Central memory CD8-positive, alpha-beta T cell (primary cell): ENCODE measurements around the gene PPP6R2.

ENCODE experiments used
- ATAC-seq: fragments of 150-1000 bp; cut with Tn5 transposase; replicated peaks from 2 replicates; pipeline ENCODE4 v1.10.0; 2022; ENCODE audit warnings: mild to moderate bottlenecking, moderate FRiP score, moderate number of reproducible peaks; ENCODE audit not compliant: poor library complexity, severe bottlenecking; ENCODE audit errors: extremely low read depth
- DNase-seq, 2 donors: peaks; one replicate each; pipeline ENCODE4 v3.0.0; 2021; ENCODE audit warnings: low spot score in 2 of 2
- H3K27ac Mint-ChIP-seq: one replicate; pipeline ENCODE4 v1.8.0; 2022; ENCODE audit warnings: low read depth, mild to moderate bottlenecking, moderate library complexity, mixed read lengths
- H3K27me3 Mint-ChIP-seq: one replicate; pipeline ENCODE4 v1.8.0; 2022; ENCODE audit warnings: mixed read lengths
- H3K36me3 Mint-ChIP-seq: one replicate; pipeline ENCODE4 v1.8.0; 2022; ENCODE audit warnings: mild to moderate bottlenecking, moderate library complexity, mixed read lengths; ENCODE audit not compliant: insufficient read depth
- H3K4me1 Mint-ChIP-seq: one replicate; pipeline ENCODE4 v1.8.0; 2022; ENCODE audit warnings: mixed read lengths
- H3K4me3 Mint-ChIP-seq: one replicate; pipeline ENCODE4 v1.8.0; 2022; ENCODE audit warnings: mild to moderate bottlenecking, moderate library complexity, mixed read lengths
- H3K9me3 Mint-ChIP-seq: one replicate; pipeline ENCODE4 v1.8.0; 2022; ENCODE audit warnings: mixed read lengths

The PPP6R2 gene

GRCh38 chr22:50483977-50484853 lies 141.1 kb downstream of the PPP6R2 start:
- Mint-ChIP-seq H3K27me3 (peaks cover 14% of the 10 kb centered on the region), H3K4me1 (no peaks in the 10 kb centered on the region), H3K4me3 (no peak overlapping the region), H3K27ac (no peak overlapping the region), H3K9me3 (no peaks in the 10 kb centered on the region), H3K36me3 (peaks cover 1% of the 10 kb centered on the region)
- ATAC-seq (no peak), DNase-seq (no peak)

- Mint-ChIP-seq H3K4me1 (no peaks in the 10 kb centered on the region), H3K27ac (no peak overlapping the region), H3K27me3 (peaks cover 14% of the 10 kb centered on the region), H3K4me3 (no peak overlapping the region), H3K36me3 (peaks cover 1% of the 10 kb centered on the region), H3K9me3 (no peaks in the 10 kb centered on the region)
- no peak for DNase-seq
- no peak for ATAC-seq
These were observed 142.3 kb downstream of the PPP6R2 start for GRCh38 chr22:50485221-50486131.

GRCh38 chr22:50486561-50487289 lies 143.6 kb downstream of the PPP6R2 start, which contains the start of gene MIOX:
Gene MIOX (plus strand): TSS chr22:50486859. CDS start chr22:50486898, 39 bp downstream.
- H3K4me1 Mint-ChIP-seq, result peaks cover 5% of the 10 kb centered on the region
- H3K9me3 Mint-ChIP-seq, result no peaks in the 10 kb centered on the region
- H3K27ac Mint-ChIP-seq, result no peak within 1 kb of the TSS
- peaks cover 14% of the 10 kb centered on the region for H3K27me3 Mint-ChIP-seq
- no peak for DNase-seq
- no peak for ATAC-seq
- H3K4me3 Mint-ChIP-seq, result no peak within 1 kb of the TSS
- peaks cover 1% of the 10 kb centered on the region for H3K36me3 Mint-ChIP-seq

- peaks cover 5% of the 10 kb centered on the region for H3K4me1 Mint-ChIP-seq
- H3K27ac Mint-ChIP-seq, result no peak overlapping the region
- H3K27me3 Mint-ChIP-seq, result peaks cover 14% of the 10 kb centered on the region
- DNase-seq (no peak), ATAC-seq (no peak)
- H3K4me3 Mint-ChIP-seq, result no peak overlapping the region
- no peaks in the 10 kb centered on the region for H3K36me3 Mint-ChIP-seq
- H3K9me3 Mint-ChIP-seq, result no peaks in the 10 kb centered on the region
These were observed 144.3 kb downstream of the PPP6R2 start for GRCh38 chr22:50487290-50488005.

GRCh38 chr22:50488006-50488677 lies 145.0 kb downstream of the PPP6R2 start:
- Mint-ChIP-seq H3K9me3 (no peaks in the 10 kb centered on the region), H3K4me1 (peaks cover 5% of the 10 kb centered on the region), H3K27me3 (peaks cover 14% of the 10 kb centered on the region), H3K27ac (no peak overlapping the region), H3K36me3 (no peaks in the 10 kb centered on the region), H3K4me3 (no peak overlapping the region)
- DNase-seq, result no peak
- no peak for ATAC-seq

GRCh38 chr22:50488886-50489285 lies 145.8 kb downstream of the PPP6R2 start:
- Mint-ChIP-seq H3K4me1 (peaks cover 5% of the 10 kb centered on the region), H3K4me3 (no peak overlapping the region), H3K9me3 (no peaks in the 10 kb centered on the region), H3K36me3 (no peaks in the 10 kb centered on the region), H3K27ac (no peak overlapping the region), H3K27me3 (peaks cover 14% of the 10 kb centered on the region)
- DNase-seq (no peak), ATAC-seq (no peak)

GRCh38 chr22:50489363-50490243 lies 146.5 kb downstream of the PPP6R2 start:
- ATAC-seq (no peak), DNase-seq (no peak)
- Mint-ChIP-seq H3K4me3 (no peak overlapping the region), H3K9me3 (no peaks in the 10 kb centered on the region), H3K27ac (no peak overlapping the region), H3K36me3 (no peaks in the 10 kb centered on the region), H3K27me3 (peaks cover 14% of the 10 kb centered on the region), H3K4me1 (peaks cover 5% of the 10 kb centered on the region)

GRCh38 chr22:50490531-50491308 lies 147.6 kb downstream of the PPP6R2 start:
- Mint-ChIP-seq H3K4me3 (no peak overlapping the region), H3K27me3 (peaks cover 10% of the 10 kb centered on the region), H3K27ac (no peak overlapping the region), H3K36me3 (no peaks in the 10 kb centered on the region), H3K4me1 (peaks cover 5% of the 10 kb centered on the region), H3K9me3 (no peaks in the 10 kb centered on the region)
- ATAC-seq (no peak), DNase-seq (no peak)
